ENCODE measurements around the gene ARMC9. TPM values are rescaled to one million over a fixed set of nuclear protein-coding genes. Genes with fewer than 3 reads are reported as not detected.
"Not testable (repeated sequence)": the region's sequence is repeated elsewhere in the genome, so short reads cannot be mapped to it uniquely, and the experiment has no call there.

ARMC9 gene
- total and polyA plus RNA-seq, 7 donors = 2.4 to 95.3 (median 24.3) TPM

DNA sequence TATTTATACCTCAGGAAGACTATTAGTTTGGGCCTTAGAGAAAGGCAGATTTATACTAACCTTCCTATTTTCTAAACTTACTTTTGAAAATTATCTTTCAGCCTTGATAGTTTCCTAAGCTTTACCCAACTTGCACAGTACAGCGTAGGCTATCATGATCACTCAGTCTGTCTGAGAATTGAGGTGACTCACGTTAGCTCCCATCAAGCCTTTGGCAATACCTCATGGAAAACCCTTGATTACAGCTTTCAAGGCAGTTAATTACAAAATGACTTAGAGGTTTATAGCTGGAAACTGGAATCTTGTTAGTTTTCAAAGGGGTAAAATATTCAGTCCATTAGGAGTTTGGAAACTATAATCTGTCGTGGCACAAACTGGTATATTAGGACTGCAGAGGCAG lies 26.4 kb upstream of the ARMC9 start:
- Histone ChIP-seq H3K4me1 (peaks cover 0 to 16% (median 0%) of the 10 kb centered on the region in 4 donors), H3K27ac (no peak overlapping the region), H3K27me3 (no peaks in the 10 kb centered on the region), H3K9me3 (no peaks in the 10 kb centered on the region), H3K4me3 (no peak overlapping the region), H3K36me3 (peaks cover 0 to 56% (median 8%) of the 10 kb centered on the region in 4 donors)
- TF ChIP-seq, protein P1, sequence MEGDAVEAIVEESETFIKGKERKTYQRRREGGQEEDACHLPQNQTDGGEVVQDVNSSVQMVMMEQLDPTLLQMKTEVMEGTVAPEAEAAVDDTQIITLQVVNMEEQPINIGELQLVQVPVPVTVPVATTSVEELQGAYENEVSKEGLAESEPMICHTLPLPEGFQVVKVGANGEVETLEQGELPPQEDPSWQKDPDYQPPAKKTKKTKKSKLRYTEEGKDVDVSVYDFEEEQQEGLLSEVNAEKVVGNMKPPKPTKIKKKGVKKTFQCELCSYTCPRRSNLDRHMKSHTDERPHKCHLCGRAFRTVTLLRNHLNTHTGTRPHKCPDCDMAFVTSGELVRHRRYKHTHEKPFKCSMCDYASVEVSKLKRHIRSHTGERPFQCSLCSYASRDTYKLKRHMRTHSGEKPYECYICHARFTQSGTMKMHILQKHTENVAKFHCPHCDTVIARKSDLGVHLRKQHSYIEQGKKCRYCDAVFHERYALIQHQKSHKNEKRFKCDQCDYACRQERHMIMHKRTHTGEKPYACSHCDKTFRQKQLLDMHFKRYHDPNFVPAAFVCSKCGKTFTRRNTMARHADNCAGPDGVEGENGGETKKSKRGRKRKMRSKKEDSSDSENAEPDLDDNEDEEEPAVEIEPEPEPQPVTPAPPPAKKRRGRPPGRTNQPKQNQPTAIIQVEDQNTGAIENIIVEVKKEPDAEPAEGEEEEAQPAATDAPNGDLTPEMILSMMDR (IDR thresholded peaks at IDR 0.05) = no peak
- no peak for TF ChIP-seq POLR2A (IDR thresholded peaks at IDR 0.05)
- no peak for TF ChIP-seq POLR2AphosphoS5 (IDR thresholded peaks at IDR 0.05)
- no peak for TF ChIP-seq EP300 (IDR thresholded peaks at IDR 0.05)
- no peak for DNase-seq
- 79 to 82% methylated on average over 3 of the region's 3 CpGs for WGBS, 2 donors
- intact Hi-C loops (cut with DNase I) = no loop called here

DNA sequence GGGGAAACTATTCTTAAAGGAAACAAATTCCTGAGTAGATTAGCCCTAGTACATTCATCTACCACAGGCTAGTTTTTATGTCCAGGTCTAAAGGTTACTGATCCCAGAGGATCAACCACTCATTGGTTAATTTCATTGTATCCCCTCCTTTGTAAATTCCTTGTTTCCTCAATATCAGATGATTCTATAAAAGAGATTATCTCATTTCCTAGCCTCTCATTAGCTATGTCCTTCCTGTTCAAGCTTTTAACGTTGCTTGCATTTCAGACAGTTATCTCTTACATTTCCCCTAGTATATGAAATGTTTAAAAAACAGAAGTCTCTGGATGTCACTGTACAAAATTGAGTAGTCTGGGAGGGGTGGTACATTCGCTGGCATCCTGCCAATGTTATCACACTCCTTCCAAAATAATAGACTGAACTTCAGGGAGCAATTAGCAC lies 24.2 kb upstream of the ARMC9 start:
- TF ChIP-seq POLR2A (IDR thresholded peaks at IDR 0.05) = no peak
- TF ChIP-seq POLR2AphosphoS5 (IDR thresholded peaks at IDR 0.05) = no peak
- TF ChIP-seq EP300 (IDR thresholded peaks at IDR 0.05) = no peak
- TF ChIP-seq, protein P1 (IDR thresholded peaks at IDR 0.05) = no peak
- no peak overlapping the region for H3K27ac ChIP-seq
- DNase-seq = no peak
- H3K27me3 ChIP-seq = no peaks in the 10 kb centered on the region
- intact Hi-C loops (cut with DNase I) = no loop called here
- no peak overlapping the region for H3K4me3 ChIP-seq
- WGBS, 2 donors = 59 to 65% methylated on average over 2 of the region's 2 CpGs
- no peaks in the 10 kb centered on the region for H3K9me3 ChIP-seq
- peaks cover 0 to 14% (median 0%) of the 10 kb centered on the region in 4 donors for H3K4me1 ChIP-seq
- peaks cover 0 to 44% (median 3%) of the 10 kb centered on the region in 4 donors for H3K36me3 ChIP-seq

DNA sequence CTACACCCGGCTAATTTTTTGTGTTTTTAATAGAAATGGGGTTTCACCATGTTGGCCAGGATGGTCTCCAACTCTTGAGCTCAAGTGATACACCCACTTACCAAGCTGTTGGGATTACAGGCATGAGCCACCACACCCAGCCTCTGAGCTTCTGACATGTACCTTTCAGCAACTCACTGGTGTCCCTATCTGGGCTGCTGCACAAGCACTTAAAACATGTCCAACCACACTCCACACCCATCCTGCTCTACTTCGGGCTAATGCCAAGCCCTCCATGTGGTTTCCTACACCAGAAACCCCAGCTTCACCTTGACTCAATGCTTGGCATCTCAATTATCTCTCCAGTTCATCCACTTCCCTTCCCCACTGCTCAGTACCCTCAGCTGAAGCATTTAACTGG lies 22.4 kb upstream of the ARMC9 start:
- WGBS, 2 donors = 88 to 92% methylated on average over 2 of the region's 2 CpGs
- H3K9me3 ChIP-seq = no peaks in the 10 kb centered on the region
- intact Hi-C loops (cut with DNase I) = no loop called here
- DNase-seq = no peak
- H3K27me3 ChIP-seq = no peaks in the 10 kb centered on the region
- H3K36me3 ChIP-seq = peaks cover 0 to 37% (median 3%) of the 10 kb centered on the region in 4 donors
- no peak overlapping the region for H3K27ac ChIP-seq
- TF ChIP-seq EP300 (IDR thresholded peaks at IDR 0.05) (no peak), POLR2AphosphoS5 (IDR thresholded peaks at IDR 0.05) (no peak), POLR2A (IDR thresholded peaks at IDR 0.05) (no peak)
- TF ChIP-seq, protein P1 (IDR thresholded peaks at IDR 0.05) = no peak
- H3K4me3 ChIP-seq = no peak overlapping the region
- H3K4me1 ChIP-seq = no peaks in the 10 kb centered on the region

DNA sequence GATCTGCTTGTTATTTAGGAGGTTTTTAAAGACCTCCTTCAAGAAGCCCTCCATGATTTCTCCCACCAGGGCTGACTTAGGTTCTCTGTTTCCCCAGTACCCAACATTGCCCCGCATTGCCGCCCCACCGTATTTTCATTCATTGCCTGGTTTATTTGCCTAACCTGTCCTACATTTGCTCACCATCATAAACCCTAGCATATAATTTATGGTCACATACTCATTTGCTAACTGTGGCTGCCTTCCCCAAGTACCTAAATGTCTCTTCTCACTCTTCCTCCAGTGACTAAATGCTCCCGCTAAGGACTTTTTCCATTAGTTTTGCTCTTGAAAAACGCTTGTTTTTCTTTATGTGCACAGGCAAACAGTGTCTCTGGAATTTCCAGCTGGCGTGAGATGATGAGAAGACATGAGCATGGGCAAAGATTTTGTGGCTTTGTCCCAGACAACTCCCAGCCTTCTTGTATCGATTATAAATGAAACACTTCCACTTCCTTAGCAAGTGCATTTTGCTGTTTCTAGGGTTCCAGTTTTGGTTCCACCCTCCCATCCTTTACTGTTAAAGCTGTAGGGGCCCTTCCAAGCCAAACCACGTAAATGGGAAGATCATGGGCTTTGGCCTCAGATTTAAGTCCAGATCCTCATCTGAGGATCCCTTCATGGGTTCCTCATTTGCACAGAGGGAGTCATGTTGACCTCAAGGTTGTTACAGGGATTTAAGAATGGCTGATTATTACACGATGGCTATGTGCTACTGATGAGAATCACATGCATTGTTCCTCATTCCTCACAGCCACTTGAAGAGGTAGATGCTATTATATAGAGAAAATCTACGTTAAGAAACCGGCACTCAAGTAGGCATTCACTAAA lies 21.0 kb upstream of the ARMC9 start:
- no peak for TF ChIP-seq POLR2A (IDR thresholded peaks at IDR 0.05)
- TF ChIP-seq, protein P1 (IDR thresholded peaks at IDR 0.05) = no peak
- no peak for TF ChIP-seq EP300 (IDR thresholded peaks at IDR 0.05)
- no peak for TF ChIP-seq POLR2AphosphoS5 (IDR thresholded peaks at IDR 0.05)
- WGBS, 2 donors = 64 to 81% methylated on average over 11 of the region's 11 CpGs
- no peaks in the 10 kb centered on the region for H3K4me1 ChIP-seq
- DNase-seq = no peak
- peaks cover 0 to 26% (median 3%) of the 10 kb centered on the region in 4 donors for H3K36me3 ChIP-seq
- no peak overlapping the region for H3K4me3 ChIP-seq
- H3K27ac ChIP-seq = no peak overlapping the region
- H3K9me3 ChIP-seq = no peaks in the 10 kb centered on the region
- H3K27me3 ChIP-seq = no peaks in the 10 kb centered on the region
- intact Hi-C loops (cut with DNase I) = no loop called here

DNA sequence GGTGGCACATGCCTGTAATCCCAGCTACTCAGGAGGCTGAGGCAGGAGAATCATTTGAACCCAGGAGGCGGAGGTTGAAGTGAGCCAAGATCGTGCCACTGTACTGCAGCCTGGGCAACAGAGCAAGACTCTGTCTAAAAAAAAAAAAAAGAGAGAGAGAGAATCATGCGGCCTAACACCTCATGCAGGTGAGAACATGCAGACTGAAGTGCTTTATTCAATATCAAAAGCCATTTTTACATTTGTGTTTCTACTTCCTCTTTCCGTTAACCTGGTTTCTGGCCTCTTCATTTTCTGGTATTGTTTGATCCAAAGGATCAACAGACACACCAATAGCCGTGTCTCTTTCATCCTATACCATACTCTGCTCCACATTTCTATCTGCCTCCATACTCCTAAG lies 19.6 kb upstream of the ARMC9 start:
- H3K27me3 ChIP-seq; DNase-seq; H3K4me1 ChIP-seq; H3K4me3 ChIP-seq; H3K27ac ChIP-seq; H3K9me3 ChIP-seq; intact Hi-C loops (cut with DNase I): not testable (repeated sequence)
- peaks cover 0 to 11% (median 0%) of the 10 kb centered on the region in 4 donors for H3K36me3 ChIP-seq
- 75 to 83% methylated on average over 5 of the region's 5 CpGs for WGBS, 2 donors
